ENCODE data around the gene MRPL24.

DNA sequence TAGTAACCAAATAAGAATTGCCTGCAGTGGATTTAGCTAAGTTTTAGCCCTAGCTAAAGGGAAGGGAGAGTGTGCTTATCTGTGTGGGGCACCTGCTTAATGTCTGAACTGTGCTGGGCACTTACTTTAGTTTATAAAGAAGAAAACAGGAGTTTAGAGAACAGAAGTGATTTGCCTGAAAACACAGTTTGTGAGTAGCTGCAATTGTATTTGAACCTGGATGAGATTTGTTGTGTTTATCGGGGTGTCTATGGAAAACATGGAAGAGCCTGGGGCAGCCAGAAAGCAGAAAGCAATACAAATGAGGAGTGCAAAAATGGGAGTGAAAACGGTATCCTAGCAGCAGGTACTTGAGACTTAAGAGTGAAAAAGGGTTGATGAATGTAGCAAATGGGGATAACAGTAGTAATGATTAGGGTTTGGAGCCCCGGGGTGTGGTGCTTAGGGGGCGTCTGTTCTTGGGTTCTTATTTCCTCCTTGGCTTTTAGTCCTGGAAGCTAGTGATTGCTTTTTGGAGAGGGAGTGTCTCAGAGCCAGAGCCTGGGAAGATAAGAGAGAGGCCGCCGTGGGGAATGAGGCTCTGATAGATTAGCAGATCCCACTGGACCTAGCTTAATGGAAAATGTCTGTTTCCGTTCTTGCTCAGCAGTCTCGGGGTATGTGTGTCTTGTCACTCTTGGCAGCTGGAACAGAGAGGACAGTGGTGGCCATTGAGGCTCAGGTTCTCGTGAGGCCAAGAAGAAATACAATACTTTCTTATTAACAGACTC is 32.0 kb upstream of the MRPL24 start:
- TF ChIP-seq, protein P1, sequence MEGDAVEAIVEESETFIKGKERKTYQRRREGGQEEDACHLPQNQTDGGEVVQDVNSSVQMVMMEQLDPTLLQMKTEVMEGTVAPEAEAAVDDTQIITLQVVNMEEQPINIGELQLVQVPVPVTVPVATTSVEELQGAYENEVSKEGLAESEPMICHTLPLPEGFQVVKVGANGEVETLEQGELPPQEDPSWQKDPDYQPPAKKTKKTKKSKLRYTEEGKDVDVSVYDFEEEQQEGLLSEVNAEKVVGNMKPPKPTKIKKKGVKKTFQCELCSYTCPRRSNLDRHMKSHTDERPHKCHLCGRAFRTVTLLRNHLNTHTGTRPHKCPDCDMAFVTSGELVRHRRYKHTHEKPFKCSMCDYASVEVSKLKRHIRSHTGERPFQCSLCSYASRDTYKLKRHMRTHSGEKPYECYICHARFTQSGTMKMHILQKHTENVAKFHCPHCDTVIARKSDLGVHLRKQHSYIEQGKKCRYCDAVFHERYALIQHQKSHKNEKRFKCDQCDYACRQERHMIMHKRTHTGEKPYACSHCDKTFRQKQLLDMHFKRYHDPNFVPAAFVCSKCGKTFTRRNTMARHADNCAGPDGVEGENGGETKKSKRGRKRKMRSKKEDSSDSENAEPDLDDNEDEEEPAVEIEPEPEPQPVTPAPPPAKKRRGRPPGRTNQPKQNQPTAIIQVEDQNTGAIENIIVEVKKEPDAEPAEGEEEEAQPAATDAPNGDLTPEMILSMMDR (IDR thresholded peaks at IDR 0.05): no peak
- TF ChIP-seq POLR2A (IDR thresholded peaks at IDR 0.05): no peak
